Osteoblast (primary cell): ENCODE measurements around the gene GTF2I. TPM values are rescaled to one million over a fixed set of nuclear protein-coding genes. Genes with fewer than 3 reads are reported as not detected.
"Not testable (repeated sequence)": the region's sequence is repeated elsewhere in the genome, so short reads cannot be mapped to it uniquely, and the experiment has no call there.

ENCODE experiments used
- DNase-seq: peaks from one replicate; pipeline ENCODE4 v3.0.0; 2011; ENCODE audit warnings: low spot score, mixed read lengths; ENCODE audit not compliant: insufficient read length; ENCODE audit errors: missing footprints
- H2AFZ ChIP-seq: 2 replicates; pipeline ENCODE4 v1.6.0; 2011; ENCODE audit warnings: mild to moderate bottlenecking, low read length
- H3K27ac ChIP-seq: 2 replicates; pipeline ENCODE4 v1.5.1; 2011; ENCODE audit warnings: mild to moderate bottlenecking, low read depth, low read length, moderate library complexity
- H3K27me3 ChIP-seq: 2 replicates; pipeline ENCODE4 v1.6.0; 2012; ENCODE audit warnings: mild to moderate bottlenecking, control low read depth, inconsistent platforms, low read length, moderate library complexity; ENCODE audit not compliant: insufficient read depth
- H3K36me3 ChIP-seq: 2 replicates; pipeline ENCODE4 v1.5.1; 2011; ENCODE audit warnings: mild to moderate bottlenecking, low read length, control low read depth, moderate library complexity; ENCODE audit not compliant: insufficient read depth
- H3K4me1 ChIP-seq: 2 replicates; pipeline ENCODE4 v1.5.1; 2011; ENCODE audit warnings: mild to moderate bottlenecking, low read length, control low read depth, moderate library complexity; ENCODE audit not compliant: insufficient read depth
- H3K4me2 ChIP-seq: 2 replicates; pipeline ENCODE4 v1.6.0; 2011; ENCODE audit warnings: mild to moderate bottlenecking, low read length; ENCODE audit not compliant: insufficient read depth
- H3K4me3 ChIP-seq: fragments of 200-600 bp; sonication (generic); 3 replicates; pipeline ENCODE4 v1.5.1; 2012; ENCODE audit warnings: mild to moderate bottlenecking, low read length, inconsistent platforms; ENCODE audit not compliant: insufficient read depth
- H3K79me2 ChIP-seq: 2 replicates; pipeline ENCODE4 v1.6.0; 2012; ENCODE audit warnings: mild to moderate bottlenecking, low read length, control low read depth, inconsistent platforms; ENCODE audit not compliant: insufficient read depth
- H3K9me3 ChIP-seq: 2 replicates; pipeline ENCODE4 v1.5.1; 2011; ENCODE audit warnings: low read depth, low read length, control low read depth
- H4K20me1 ChIP-seq: 2 replicates; pipeline ENCODE4 v1.6.0; 2012; ENCODE audit warnings: mild to moderate bottlenecking, low read length, control low read depth; ENCODE audit not compliant: insufficient read depth
- total RNA-seq: library from RNA; depleted of rRNA; stranded (reverse); fragments of >200 nt; gene quantifications from 2 replicates; pipeline ENCODE4 v1.2.3, GENCODE V29; 2012

Gene GTF2I
- total RNA-seq, 1 donor = 143 TPM

DNA sequence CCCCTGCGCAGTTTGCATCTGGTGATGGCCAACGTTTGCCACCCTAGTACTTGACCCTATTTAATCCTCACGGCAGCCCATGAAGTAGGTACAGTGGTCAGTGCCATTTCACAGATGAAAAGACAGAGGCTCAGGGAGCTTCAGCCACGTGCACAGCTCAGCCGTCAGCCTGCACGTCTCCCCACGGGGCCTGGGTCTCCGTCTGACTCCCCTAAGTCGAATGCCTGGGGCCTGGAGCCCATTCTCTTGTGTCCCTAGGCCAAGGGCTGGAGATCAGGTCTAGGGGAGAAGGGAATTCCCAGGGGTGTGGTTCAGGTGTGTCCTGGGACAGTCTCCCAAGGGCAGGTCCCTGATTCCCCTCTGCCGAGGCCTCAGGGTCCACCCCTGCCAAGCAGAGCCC is 109.5 kb downstream of the GTF2I start:
- not testable (repeated sequence) for DNase-seq, H3K4me3 ChIP-seq, H3K4me1 ChIP-seq, H3K4me2 ChIP-seq, H3K36me3 ChIP-seq, H2AFZ ChIP-seq, H3K27ac ChIP-seq, H3K9me3 ChIP-seq, H3K27me3 ChIP-seq, H3K79me2 ChIP-seq, H4K20me1 ChIP-seq

DNA sequence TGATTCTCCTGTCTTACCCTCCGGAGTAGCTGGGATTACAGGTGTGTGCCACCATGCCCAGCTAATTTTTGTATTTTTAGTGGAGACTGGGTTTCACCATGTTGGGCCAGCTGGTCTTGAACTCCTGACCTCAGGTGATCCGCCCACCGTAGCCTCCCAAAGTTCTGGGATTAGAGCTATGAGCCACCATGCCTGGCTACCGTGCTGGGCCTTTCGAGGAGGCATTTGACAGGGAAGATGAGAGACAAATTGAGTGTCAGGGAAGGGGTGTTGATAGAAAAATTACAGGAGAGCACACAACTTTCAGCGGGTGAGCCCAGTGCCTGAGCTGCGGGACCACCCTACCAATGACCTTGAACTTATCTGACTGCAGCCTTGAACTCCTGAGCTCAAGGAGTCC is 112.5 kb downstream of the GTF2I start:
- DNase-seq, H2AFZ ChIP-seq, H3K4me2 ChIP-seq, H4K20me1 ChIP-seq, H3K9me3 ChIP-seq, H3K27ac ChIP-seq, H3K4me1 ChIP-seq, H3K27me3 ChIP-seq, H3K4me3 ChIP-seq, H3K79me2 ChIP-seq, H3K36me3 ChIP-seq: not testable (repeated sequence)

DNA sequence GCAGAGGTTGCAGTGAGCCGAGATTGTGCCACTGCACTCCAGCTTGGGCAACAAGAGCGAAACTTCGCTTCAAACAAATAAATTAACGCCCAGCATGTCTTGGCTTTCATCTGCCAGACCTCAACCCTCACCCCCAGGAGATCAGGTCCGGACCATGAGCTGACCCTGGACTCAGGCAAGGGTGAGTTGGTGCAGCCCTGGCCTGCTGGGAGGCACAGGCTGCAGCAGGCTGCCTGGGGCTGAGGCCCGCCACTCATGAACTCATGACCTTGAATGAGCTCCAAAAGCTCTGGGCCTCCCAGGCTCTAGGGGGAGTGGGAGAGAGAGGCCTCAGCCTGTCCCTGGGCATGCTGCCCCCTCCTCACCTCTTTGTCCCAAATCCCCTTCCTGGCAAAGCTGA is 114.6 kb downstream of the GTF2I start:
- H3K79me2 ChIP-seq, H3K4me2 ChIP-seq, H2AFZ ChIP-seq, H3K36me3 ChIP-seq, H3K27ac ChIP-seq, H4K20me1 ChIP-seq, H3K4me1 ChIP-seq, DNase-seq, H3K4me3 ChIP-seq, H3K27me3 ChIP-seq, H3K9me3 ChIP-seq: not testable (repeated sequence)

DNA sequence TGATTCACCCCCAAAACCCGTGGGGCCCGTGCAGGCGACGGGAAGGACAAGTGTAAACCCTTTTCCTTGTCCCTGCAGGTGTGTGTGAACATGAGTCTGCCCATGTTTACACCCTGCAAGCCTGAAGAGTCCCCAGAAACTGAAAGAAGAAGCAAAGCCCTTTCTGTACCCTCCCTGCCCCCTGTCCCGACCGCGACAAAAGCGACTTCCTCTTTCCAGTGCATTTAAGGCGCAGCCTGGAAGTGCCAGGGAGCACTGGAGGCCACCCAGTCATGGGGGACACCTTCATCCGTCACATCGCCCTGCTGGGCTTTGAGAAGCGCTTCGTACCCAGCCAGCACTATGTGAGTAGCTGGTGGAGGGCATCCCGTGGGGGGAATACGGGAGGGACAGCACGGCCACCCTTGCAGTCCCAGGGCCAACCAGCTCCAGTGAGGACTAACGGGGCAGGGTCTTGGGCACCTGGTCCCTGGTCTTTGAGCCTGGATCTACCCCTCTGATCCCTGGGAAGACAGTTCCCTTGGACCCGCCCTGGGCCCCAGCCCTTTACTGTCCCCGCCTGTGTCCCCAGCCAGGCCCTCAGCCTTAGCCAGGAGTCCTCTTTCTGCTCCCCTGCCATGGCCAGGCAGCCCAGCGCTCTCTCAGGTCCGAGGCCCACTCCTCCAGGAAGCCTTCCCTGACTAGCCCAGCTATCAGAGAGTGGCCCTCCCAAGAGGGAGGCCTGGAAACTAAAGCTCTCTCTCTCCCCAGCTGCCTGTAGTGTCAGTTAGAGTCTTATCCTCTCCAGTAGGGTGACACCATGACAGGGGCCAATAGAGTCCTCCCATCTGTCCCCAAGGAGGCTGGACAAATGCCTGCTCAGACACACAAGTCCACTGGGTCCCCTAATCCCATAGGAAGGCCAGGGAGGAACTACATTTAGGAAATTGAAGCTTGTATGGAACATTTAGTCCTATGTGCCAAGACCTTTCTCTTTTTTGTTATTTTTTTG is 116.5 kb downstream of the GTF2I start, which contains the start of gene NCF1:
TSS of gene NCF1 (plus strand) at position 252 of the 991 bp plus-strand sequence. CDS start at position 273, 21 bp downstream.
- not testable (repeated sequence) for H3K27ac ChIP-seq, H3K27me3 ChIP-seq, H3K4me2 ChIP-seq, H3K9me3 ChIP-seq, H3K36me3 ChIP-seq, H3K4me1 ChIP-seq, DNase-seq, H2AFZ ChIP-seq, H3K4me3 ChIP-seq, H3K79me2 ChIP-seq, H4K20me1 ChIP-seq

DNA sequence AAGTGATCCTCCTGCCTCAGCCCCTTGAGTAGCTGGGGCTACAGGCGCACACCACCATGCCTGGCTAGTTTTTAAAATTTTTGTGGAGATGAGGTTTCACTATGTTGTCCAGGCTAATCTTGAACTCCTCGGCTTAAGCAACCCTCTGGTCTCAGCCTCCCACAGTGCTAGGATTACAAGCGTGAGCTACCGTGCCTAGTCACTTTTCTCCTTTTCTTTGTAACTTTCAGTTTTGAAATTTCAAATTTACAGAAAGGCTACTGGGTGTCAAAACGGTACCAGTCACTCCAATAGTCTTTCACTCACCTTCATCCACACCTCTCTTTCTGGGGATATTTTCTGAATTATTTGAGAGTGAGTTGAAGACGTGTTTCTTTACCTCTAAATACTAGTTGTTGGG is 117.6 kb downstream of the GTF2I start:
- H4K20me1 ChIP-seq, H3K4me2 ChIP-seq, DNase-seq, H3K9me3 ChIP-seq, H3K4me1 ChIP-seq, H3K4me3 ChIP-seq, H3K36me3 ChIP-seq, H3K79me2 ChIP-seq, H3K27ac ChIP-seq, H3K27me3 ChIP-seq, H2AFZ ChIP-seq: not testable (repeated sequence)

DNA sequence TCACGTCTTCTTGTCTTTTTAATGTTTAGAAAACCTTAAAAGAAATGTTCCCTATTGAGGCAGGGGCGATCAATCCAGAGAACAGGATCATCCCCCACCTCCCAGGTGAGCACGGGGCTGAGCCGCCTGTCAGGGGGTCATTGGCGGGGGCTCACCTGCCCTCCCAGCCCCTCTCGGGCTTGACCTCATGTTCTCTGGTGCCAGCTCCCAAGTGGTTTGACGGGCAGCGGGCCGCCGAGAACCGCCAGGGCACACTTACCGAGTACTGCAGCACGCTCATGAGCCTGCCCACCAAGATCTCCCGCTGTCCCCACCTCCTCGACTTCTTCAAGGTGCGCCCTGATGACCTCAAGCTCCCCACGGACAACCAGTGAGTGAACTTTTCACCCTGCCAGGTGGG is 121.5 kb downstream of the GTF2I start:
- H2AFZ ChIP-seq, H3K27me3 ChIP-seq, H3K4me1 ChIP-seq, DNase-seq, H3K79me2 ChIP-seq, H3K9me3 ChIP-seq, H3K4me2 ChIP-seq, H3K4me3 ChIP-seq, H4K20me1 ChIP-seq, H3K36me3 ChIP-seq, H3K27ac ChIP-seq: not testable (repeated sequence)

DNA sequence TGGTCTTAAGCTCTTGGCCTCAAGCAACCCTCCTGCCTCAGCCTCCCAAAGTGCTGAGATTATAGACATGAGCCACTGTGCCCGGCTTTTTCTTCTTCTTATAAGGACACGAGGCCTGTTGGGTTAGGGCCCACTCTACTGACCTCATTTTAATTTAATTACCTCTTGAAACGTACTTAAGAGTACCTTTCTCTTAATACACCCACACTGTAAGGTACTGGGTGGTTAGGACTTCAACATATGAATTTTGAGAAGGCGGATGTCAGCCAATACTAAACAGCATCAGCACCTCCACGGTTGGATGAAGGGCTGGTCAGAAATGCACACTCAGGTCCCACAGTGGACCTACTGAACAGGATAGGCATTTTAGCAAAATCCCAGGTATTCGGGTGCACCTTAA is 124.2 kb downstream of the GTF2I start:
- H3K27ac ChIP-seq, H4K20me1 ChIP-seq, H3K9me3 ChIP-seq, H2AFZ ChIP-seq, H3K79me2 ChIP-seq, DNase-seq, H3K4me2 ChIP-seq, H3K36me3 ChIP-seq, H3K4me3 ChIP-seq, H3K27me3 ChIP-seq, H3K4me1 ChIP-seq: not testable (repeated sequence)

DNA sequence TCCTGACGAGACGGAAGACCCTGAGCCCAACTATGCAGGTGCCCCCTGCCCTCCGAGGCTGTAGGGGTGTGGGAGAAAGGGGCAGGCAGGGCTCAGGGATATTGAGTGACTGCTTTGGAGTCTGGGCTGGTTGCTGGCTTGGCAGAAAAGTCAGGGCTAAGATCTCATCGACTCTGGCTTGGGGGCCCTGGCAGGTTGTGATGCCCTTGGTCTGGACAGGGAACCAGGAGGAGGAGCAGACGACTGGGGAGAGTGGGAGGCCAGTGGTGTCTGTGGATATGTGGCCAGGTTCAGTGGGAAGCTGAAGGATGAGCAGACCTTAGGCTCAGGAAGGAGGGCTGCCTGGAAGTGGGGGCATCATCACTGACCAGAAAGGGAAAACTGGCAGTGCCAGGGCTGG is 126.1 kb downstream of the GTF2I start:
- H3K4me1 ChIP-seq, H3K27me3 ChIP-seq, H4K20me1 ChIP-seq: not testable (repeated sequence)

More for the DNA sequence above, 126.1 kb downstream of the GTF2I start:
- H3K9me3 ChIP-seq, H3K36me3 ChIP-seq, H3K27ac ChIP-seq, H3K79me2 ChIP-seq, DNase-seq, H3K4me3 ChIP-seq, H3K4me2 ChIP-seq, H2AFZ ChIP-seq: not testable (repeated sequence)
